SU-DHL-6 (cell line): ENCODE data around the gene RCAN1.
"Not testable (repeated sequence)": the region's sequence is repeated elsewhere in the genome, so short reads cannot be mapped to it uniquely, and the experiment has no call there.

Source experiments
- H2AFZ ChIP-seq: fragments of 200-600 bp; sonication (generic); 2 replicates; pipeline ENCODE4 v1.6.1; 2014; ENCODE audit warnings: low read depth, mild to moderate bottlenecking, moderate library complexity, mixed read lengths, antibody characterized with exemption, low read length; ENCODE audit not compliant: severe bottlenecking
- H3F3A ChIP-seq: fragments of 200-600 bp; shearing (Covaris generic); 2 replicates; pipeline ENCODE4 v1.6.0; 2016; ENCODE audit warnings: antibody characterized with exemption, mild to moderate bottlenecking; ENCODE audit not compliant: insufficient read depth
- H3K27ac ChIP-seq: fragments of 200-600 bp; sonication (generic); 2 replicates; pipeline ENCODE4 v1.5.1; 2016; ENCODE audit warnings: low read depth, mild to moderate bottlenecking, low read length, moderate library complexity, mixed read lengths
- H3K27me3 ChIP-seq: fragments of 200-600 bp; sonication (generic), shearing (Covaris generic); 2 replicates; pipeline ENCODE4 v1.6.0; 2014; ENCODE audit warnings: mild to moderate bottlenecking, low read length
- H3K36me3 ChIP-seq: fragments of 200-600 bp; sonication (generic); 2 replicates; pipeline ENCODE4 v1.6.1; 2014; ENCODE audit warnings: mild to moderate bottlenecking, low read length, mixed read lengths
- H3K4me2 ChIP-seq: fragments of 300-600, 200-600 bp; shearing (Covaris generic), sonication (generic); 2 replicates; pipeline ENCODE4 v1.6.0; 2014; ENCODE audit warnings: low read length, low read depth, mild to moderate bottlenecking; ENCODE audit not compliant: poor library complexity, severe bottlenecking
- H3K4me3 ChIP-seq: fragments of 200-600 bp; sonication (generic); 2 replicates; pipeline ENCODE4 v1.5.1; 2014; ENCODE audit warnings: antibody characterized with exemption, low read length, mild to moderate bottlenecking, mixed read lengths; ENCODE audit not compliant: insufficient read depth, poor library complexity, severe bottlenecking
- H3K79me2 ChIP-seq: fragments of 200-600 bp; sonication (generic); 2 replicates; pipeline ENCODE4 v1.6.1; 2014; ENCODE audit warnings: mild to moderate bottlenecking, low read length, moderate library complexity; ENCODE audit not compliant: insufficient read depth
- H3K9ac ChIP-seq: fragments of 200-600 bp; sonication (generic); 2 replicates; pipeline ENCODE4 v1.7.0; 2014; ENCODE audit warnings: mild to moderate bottlenecking, low read length
- H3K9me2 ChIP-seq: fragments of 200-600 bp; sonication (generic); replicated peaks from 2 replicates; pipeline ENCODE4 v1.6.1; 2014; ENCODE audit warnings: low read length; ENCODE audit not compliant: insufficient read depth
- H3K9me3 ChIP-seq: fragments of 200-600 bp; sonication (generic); 2 replicates; pipeline ENCODE4 v1.6.1; 2014; ENCODE audit warnings: low read length, mixed read lengths; ENCODE audit not compliant: insufficient read depth
- H4K20me1 ChIP-seq: fragments of 200-600 bp; sonication (generic); 2 replicates; pipeline ENCODE4 v1.6.1; 2014; ENCODE audit warnings: low read depth, mild to moderate bottlenecking, antibody characterized with exemption, low read length, moderate library complexity, mixed read lengths
- CTCF ChIP-seq: fragments of 200-600 bp; sonication (generic); IDR thresholded peaks from one replicate; pipeline ENCODE4 v1.5.1; 2017; ENCODE audit warnings: antibody characterized with exemption, mild to moderate bottlenecking, low read length, moderate library complexity; ENCODE audit not compliant: insufficient read depth, poor library complexity, severe bottlenecking
- EZH2phosphoT487 ChIP-seq: fragments of 200-600 bp; sonication (generic), shearing (Covaris generic); conservative IDR thresholded peaks from 2 replicates; pipeline ENCODE4 v1.6.1; 2018; ENCODE audit warnings: mild to moderate bottlenecking, antibody characterized with exemption, low read length, moderate library complexity, mixed read lengths

The RCAN1 gene

DNA sequence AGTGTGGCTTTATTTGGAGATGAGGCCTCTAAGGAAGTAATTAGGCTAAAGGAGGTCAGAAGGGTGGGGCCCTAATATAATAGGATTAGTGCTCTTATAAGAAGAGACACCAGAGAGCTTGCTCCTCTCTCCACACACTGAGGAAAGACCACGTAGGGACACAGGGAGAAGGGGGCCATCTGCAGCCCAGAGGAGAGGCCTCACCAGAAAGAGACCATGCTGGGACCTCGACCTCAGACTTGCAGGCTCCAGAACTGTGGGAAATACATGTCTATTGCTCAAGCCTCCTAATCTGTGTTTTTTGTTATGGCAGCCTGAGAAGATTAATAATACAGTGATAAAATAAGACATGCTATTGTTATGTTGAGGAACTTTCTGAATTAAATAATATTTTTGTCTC is 8.3 kb downstream of the RCAN1 start:
- Histone ChIP-seq H3K27me3 (no peaks in the 10 kb centered on the region), H3K4me2 (no peak overlapping the region), H3K79me2 (no peaks in the 10 kb centered on the region), H4K20me1 (no peaks in the 10 kb centered on the region), H3K4me3 (no peak overlapping the region), H3K36me3 (no peaks in the 10 kb centered on the region), H2AFZ (no peak overlapping the region), H3F3A (no peaks in the 10 kb centered on the region), H3K9me3 (no peaks in the 10 kb centered on the region), H3K27ac (no peak overlapping the region), H3K9me2 (no peaks in the 10 kb centered on the region), H3K9ac (no peak overlapping the region)
- no peak for TF ChIP-seq CTCF
- no peak for TF ChIP-seq EZH2phosphoT487

GRCh38 chr21:34606051-34606450 is 8.9 kb downstream of the RCAN1 start:
- Histone ChIP-seq H3K9ac (no peak overlapping the region), H3K4me3 (no peak overlapping the region), H3K27me3 (no peaks in the 10 kb centered on the region), H3K36me3 (no peaks in the 10 kb centered on the region), H3K4me2 (no peak overlapping the region), H3K9me3 (no peaks in the 10 kb centered on the region), H4K20me1 (no peaks in the 10 kb centered on the region), H2AFZ (no peak overlapping the region), H3K27ac (no peak overlapping the region), H3F3A (no peaks in the 10 kb centered on the region), H3K9me2 (no peaks in the 10 kb centered on the region), H3K79me2 (no peaks in the 10 kb centered on the region)
- TF ChIP-seq CTCF (no peak), EZH2phosphoT487 (no peak)

- not testable (repeated sequence) for H3K36me3 ChIP-seq, H4K20me1 ChIP-seq, H3K4me2 ChIP-seq, H3K9me3 ChIP-seq, H3K27me3 ChIP-seq, H3K27ac ChIP-seq, H2AFZ ChIP-seq, H3K9me2 ChIP-seq, H3K79me2 ChIP-seq, H3F3A ChIP-seq, H3K9ac ChIP-seq, H3K4me3 ChIP-seq
Observed at GRCh38 chr21:34604956-34605355, 10.0 kb downstream of the RCAN1 start.

DNA sequence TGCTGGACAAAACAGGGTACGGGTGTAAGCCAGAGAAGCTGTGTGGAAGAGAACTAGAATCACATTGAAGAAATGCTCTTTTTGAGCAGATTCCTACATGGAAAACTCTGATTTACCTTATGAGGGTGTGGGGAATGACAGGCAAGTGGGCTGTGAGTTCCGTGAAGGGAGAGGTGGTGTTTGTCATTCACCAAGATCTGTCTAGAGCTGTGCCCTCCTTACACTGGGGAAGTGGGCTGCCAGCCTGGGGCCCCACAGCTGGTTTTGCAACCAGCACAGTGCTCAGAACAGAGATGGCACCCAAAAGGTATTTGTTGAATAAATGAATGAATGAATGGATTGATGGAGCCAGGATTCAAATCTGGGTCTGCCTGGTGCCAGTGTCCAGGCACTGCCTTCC is 10.4 kb downstream of the RCAN1 start:
- H3F3A ChIP-seq = no peaks in the 10 kb centered on the region
- no peaks in the 10 kb centered on the region for H3K9me3 ChIP-seq
- no peaks in the 10 kb centered on the region for H3K79me2 ChIP-seq
- H3K27ac ChIP-seq = no peak overlapping the region
- H3K4me3 ChIP-seq = no peak overlapping the region
- no peak overlapping the region for H2AFZ ChIP-seq
- H3K36me3 ChIP-seq = no peaks in the 10 kb centered on the region
- no peaks in the 10 kb centered on the region for H4K20me1 ChIP-seq
- H3K27me3 ChIP-seq = no peaks in the 10 kb centered on the region
- H3K9me2 ChIP-seq = no peaks in the 10 kb centered on the region
- H3K4me2 ChIP-seq = no peak overlapping the region
- TF ChIP-seq EZH2phosphoT487 = no peak
- TF ChIP-seq CTCF = no peak
- no peak overlapping the region for H3K9ac ChIP-seq
